IMR-90 (cell line): ENCODE data around the gene TAF6L.

Experiments used
- BHLHE40 ChIP-seq: fragments of 150-350 bp; IDR thresholded peaks from 2 replicates; pipeline ENCODE4 v1.6.1; 2016; ENCODE audit warnings: mild to moderate bottlenecking, low read depth, low read length
- CEBPB ChIP-seq: IDR thresholded peaks from 2 replicates; pipeline ENCODE4 v1.6.1; 2012; ENCODE audit warnings: low read depth, low read length, improper control_type of control experiment
- CHD1 ChIP-seq: IDR thresholded peaks from 2 replicates; pipeline ENCODE4 v1.6.1; 2012; ENCODE audit warnings: low read depth, low read length, improper control_type of control experiment
- CTCF ChIP-seq: conservative IDR thresholded peaks from 2 replicates; pipeline ENCODE4 v1.5.1; 2012; ENCODE audit warnings: mild to moderate bottlenecking, low read depth, low read length, improper control_type of control experiment
- ELK1 ChIP-seq: fragments of 150-350 bp; IDR thresholded peaks from 2 replicates; pipeline ENCODE4 v1.6.1; 2016; ENCODE audit warnings: low read depth, mild to moderate bottlenecking, low read length, moderate library complexity, borderline replicate concordance
- FOS ChIP-seq: fragments of 150-350 bp; IDR thresholded peaks from 2 replicates; pipeline ENCODE4 v1.6.1; 2016; ENCODE audit warnings: low read depth, low read length
- MAFK ChIP-seq: IDR thresholded peaks from 2 replicates; pipeline ENCODE4 v1.6.1; 2012; ENCODE audit warnings: low read depth, low read length, improper control_type of control experiment
- MXI1 ChIP-seq: IDR thresholded peaks from 2 replicates; pipeline ENCODE4 v1.6.1; 2012; ENCODE audit warnings: low read depth, mild to moderate bottlenecking, low read length, moderate library complexity, borderline replicate concordance
- POLR2A ChIP-seq: IDR thresholded peaks from 2 replicates; pipeline ENCODE4 v1.6.1; 2012; ENCODE audit warnings: mild to moderate bottlenecking, low read depth, low read length
- RCOR1 ChIP-seq: IDR thresholded peaks from 2 replicates; pipeline ENCODE4 v1.6.1; 2012; ENCODE audit warnings: mild to moderate bottlenecking, low read length, improper control_type of control experiment; ENCODE audit not compliant: insufficient replicate concordance
- RFX5 ChIP-seq: IDR thresholded peaks from 2 replicates; pipeline ENCODE4 v1.8.0; 2012; ENCODE audit warnings: low read depth, mild to moderate bottlenecking, low read length, moderate library complexity
- SMC3 ChIP-seq: fragments of 150-350 bp; IDR thresholded peaks from 2 replicates; pipeline ENCODE4 v1.6.1; 2016; ENCODE audit warnings: low read depth, mild to moderate bottlenecking, antibody characterized with exemption, low read length, moderate library complexity
- USF2 ChIP-seq: fragments of 150-350 bp; IDR thresholded peaks from 2 replicates; pipeline ENCODE4 v1.6.1; 2017; ENCODE audit warnings: mild to moderate bottlenecking, antibody characterized with exemption, low read length, low read depth

GRCh38 chr11:62725646-62726045, 45.5 kb upstream of the TAF6L start:
- TF ChIP-seq CTCF (no peak), POLR2A (no peak), FOS (no peak), RFX5 (no peak), RCOR1 (no peak), SMC3 (no peak), USF2 (no peak), ELK1 (no peak), CEBPB (no peak), MAFK (no peak), MXI1 (no peak), CHD1 (no peak), BHLHE40 (no peak)
